ENCODE results near the gene CFAP65.

The CFAP65 gene

GRCh38 chr2:219041252-219041651 is at the start of gene CFAP65:
Gene CFAP65, minus strand, starts transcription at chr2:219041516. Its CDS starts 2,468 bp downstream, at chr2:219039048.
- no peak for DNase-seq (ENCODE audit: low read depth, low spot score)

- DNase-seq (ENCODE audit: low read depth, low spot score) = no peak
Observed at GRCh38 chr2:219090436-219091299, 49.4 kb upstream of the CFAP65 start.

GRCh38 chr2:219089330-219089729 is 48.0 kb upstream of the CFAP65 start:
- no peak for DNase-seq (ENCODE audit: low read depth, low spot score)

GRCh38 chr2:219087848-219088247 is 46.5 kb upstream of the CFAP65 start:
- no peak for DNase-seq (ENCODE audit: low read depth, low spot score)

- no peak for DNase-seq (ENCODE audit: low read depth, low spot score)
Observed at GRCh38 chr2:219087361-219087760, 46.0 kb upstream of the CFAP65 start.

- no peak for DNase-seq (ENCODE audit: low read depth, low spot score)
Observed at GRCh38 chr2:219086196-219086595, 44.9 kb upstream of the CFAP65 start.

GRCh38 chr2:219084791-219085190 is 43.5 kb upstream of the CFAP65 start:
- no peak for DNase-seq (ENCODE audit: low read depth, low spot score)

GRCh38 chr2:219082332-219082958 is 41.1 kb upstream of the CFAP65 start:
- DNase-seq (ENCODE audit: low read depth, low spot score) = no peak

- DNase-seq (ENCODE audit: low read depth, low spot score) = no peak
Observed at GRCh38 chr2:219081701-219082331, 40.5 kb upstream of the CFAP65 start.

GRCh38 chr2:219081096-219081495 is 39.8 kb upstream of the CFAP65 start:
- DNase-seq (ENCODE audit: low read depth, low spot score) = no peak

- DNase-seq (ENCODE audit: low read depth, low spot score) = no peak
Observed at GRCh38 chr2:219079417-219079816, 38.1 kb upstream of the CFAP65 start.

- DNase-seq (ENCODE audit: low read depth, low spot score) = no peak
Observed at GRCh38 chr2:219078951-219079350, 37.6 kb upstream of the CFAP65 start.

- DNase-seq (ENCODE audit: low read depth, low spot score) = no peak
Observed at GRCh38 chr2:219078126-219078525, 36.8 kb upstream of the CFAP65 start.

- DNase-seq (ENCODE audit: low read depth, low spot score) = no peak
Observed at GRCh38 chr2:219076253-219076652, 34.9 kb upstream of the CFAP65 start.

GRCh38 chr2:219073413-219074129 is 32.3 kb upstream of the CFAP65 start:
- no peak for DNase-seq (ENCODE audit: low read depth, low spot score)

GRCh38 chr2:219072741-219073250 is 31.5 kb upstream of the CFAP65 start:
- no peak for DNase-seq (ENCODE audit: low read depth, low spot score)

GRCh38 chr2:219071131-219071816 is 30.0 kb upstream of the CFAP65 start:
- DNase-seq (ENCODE audit: low read depth, low spot score) = no peak

- DNase-seq (ENCODE audit: low read depth, low spot score) = no peak
Observed at GRCh38 chr2:219065484-219065883, 24.2 kb upstream of the CFAP65 start.

- DNase-seq (ENCODE audit: low read depth, low spot score) = no peak
Observed at GRCh38 chr2:219062081-219062480, 20.8 kb upstream of the CFAP65 start.

- no peak for DNase-seq (ENCODE audit: low read depth, low spot score)
Observed at GRCh38 chr2:219060821-219061791, 19.8 kb upstream of the CFAP65 start, which contains the start of gene IHH. Gene IHH, minus strand, starts transcription at chr2:219060921. Its CDS starts 454 bp downstream, at chr2:219060467.
